H4 (cell line): ENCODE data around the gene NEO1. TPM values are rescaled to one million over a fixed set of nuclear protein-coding genes. Genes with fewer than 3 reads are reported as not detected.
A peak's percentile ranks its signal among the peaks of the same experiment; 100 is the strongest.

Experiments used
- DNase-seq: peaks from one replicate; pipeline ENCODE4 v3.0.0-alpha.2; 2015; ENCODE audit warnings: low spot score
- total RNA-seq: library from RNA; depleted of rRNA; stranded (reverse); fragments of >200 nt; shearing (Covaris generic); gene quantifications from 2 replicates; pipeline ENCODE4 v1.2.3, GENCODE V29; 2014

The NEO1 gene
- total RNA-seq, 1 experiment from 2014 or later = 47.7 TPM

- no peak for DNase-seq
Measured at GRCh38 chr15:73028831-73029451, 23.3 kb upstream of the NEO1 start.

- DNase-seq = no peak
Measured at GRCh38 chr15:73030122-73030679, 22.1 kb upstream of the NEO1 start.

- no peak for DNase-seq
Measured at GRCh38 chr15:73031648-73032047, 20.6 kb upstream of the NEO1 start.

GRCh38 chr15:73033611-73034010 is 18.7 kb upstream of the NEO1 start:
- no peak for DNase-seq

GRCh38 chr15:73034221-73034620 is 18.0 kb upstream of the NEO1 start:
- no peak for DNase-seq

GRCh38 chr15:73035221-73035620 is 17.0 kb upstream of the NEO1 start:
- DNase-seq = no peak

GRCh38 chr15:73038220-73038619 is 14.0 kb upstream of the NEO1 start:
- no peak for DNase-seq

- no peak for DNase-seq
Measured at GRCh38 chr15:73046073-73046472, 6.2 kb upstream of the NEO1 start.

- DNase-seq = no peak
Measured at GRCh38 chr15:73047882-73048281, 4.4 kb upstream of the NEO1 start.

- DNase-seq = no peak
Measured at GRCh38 chr15:73048624-73049295, 3.5 kb upstream of the NEO1 start.

- no peak for DNase-seq
Measured at GRCh38 chr15:73049564-73050215, 2.6 kb upstream of the NEO1 start.

GRCh38 chr15:73050561-73051295 is 1.5 kb upstream of the NEO1 start:
- no peak for DNase-seq

GRCh38 chr15:73051391-73051806 is 864 bp upstream of the NEO1 start:
- DNase-seq = no peak

- peak; percentile 38 for DNase-seq
Measured at GRCh38 chr15:73052653-73053397, 562 bp downstream of the NEO1 start.

GRCh38 chr15:73053398-73053723 is 1.1 kb downstream of the NEO1 start:
- no peak for DNase-seq

GRCh38 chr15:73054417-73054953 is 2.2 kb downstream of the NEO1 start:
- no peak for DNase-seq

GRCh38 chr15:73056460-73056859 is 4.2 kb downstream of the NEO1 start:
- DNase-seq = no peak

GRCh38 chr15:73058437-73058836 is 6.2 kb downstream of the NEO1 start:
- DNase-seq = no peak

- no peak for DNase-seq
Measured at GRCh38 chr15:73065114-73065513, 12.9 kb downstream of the NEO1 start.

- DNase-seq = no peak
Measured at GRCh38 chr15:73069109-73069508, 16.8 kb downstream of the NEO1 start.

GRCh38 chr15:73072894-73073293 is 20.6 kb downstream of the NEO1 start:
- DNase-seq = no peak
